Peyer's patch (tissue), 4 donors: ENCODE measurements around the gene CHID1. TPM values are rescaled to one million over a fixed set of nuclear protein-coding genes. Genes with fewer than 3 reads are reported as not detected.

ENCODE experiments used
- DNase-seq, 3 donors: peaks; one replicate each; pipeline ENCODE4 v3.0.0-alpha.2; 2017 to 2019
- H3K27ac ChIP-seq, 4 donors: fragments of 200-600 bp; sonication (generic); one replicate each; pipeline ENCODE4 v1.5.1; 2016 to 2019
- H3K27me3 ChIP-seq, 2 donors: fragments of 200-600 bp; sonication (generic); one replicate each; pipeline ENCODE4 v1.5.1; 2019
- H3K36me3 ChIP-seq, 3 donors: fragments of 200-600 bp; sonication (generic); one replicate each; pipeline ENCODE4 v1.5.1; 2016 to 2019
- H3K4me1 ChIP-seq, 4 donors: fragments of 200-600 bp; sonication (generic); one replicate each; pipeline ENCODE4 v1.5.1; 2016 to 2019
- H3K4me3 ChIP-seq, 4 donors: fragments of 200-600 bp; sonication (generic); 1 replicate in 3 of 4; 2 replicates in 1 of 4; pipeline ENCODE4 v1.5.1; 2016 to 2019; ENCODE audit warnings: mild to moderate bottlenecking in 1 of 4
- H3K9me3 ChIP-seq, 4 donors: fragments of 200-600 bp; sonication (generic); one replicate each; pipeline ENCODE4 v1.5.1; 2016 to 2019; ENCODE audit warnings: mild to moderate bottlenecking in 1 of 4
- CTCF ChIP-seq, 6 experiments: fragments of 450-650 bp in 4 of 6; fragments of 200-600 bp in 2 of 6; sonication (generic) in 1 of 6; IDR thresholded peaks; one replicate each; pipeline ENCODE4 v1.5.1; 2017 to 2019; ENCODE audit warnings: antibody characterized with exemption in 6 of 6, mild to moderate bottlenecking in 3 of 6, moderate library complexity in 1 of 6
- POLR2A ChIP-seq, 2 donors: fragments of 450-650 bp; IDR thresholded peaks; one replicate each; pipeline ENCODE4 v1.5.1; 2017; ENCODE audit warnings: antibody characterized with exemption in 2 of 2, mild to moderate bottlenecking in 2 of 2, moderate library complexity in 2 of 2
- total RNA-seq, 4 donors: library from RNA; depleted of rRNA; stranded (reverse); fragments of >200 nt; gene quantifications; one replicate each; pipeline ENCODE4 v1.1.0, GENCODE V29; 2016

Gene CHID1
- total RNA-seq, 4 donors from 2014 or later = 50.6 to 72.6 (median 57.2) TPM

DNA sequence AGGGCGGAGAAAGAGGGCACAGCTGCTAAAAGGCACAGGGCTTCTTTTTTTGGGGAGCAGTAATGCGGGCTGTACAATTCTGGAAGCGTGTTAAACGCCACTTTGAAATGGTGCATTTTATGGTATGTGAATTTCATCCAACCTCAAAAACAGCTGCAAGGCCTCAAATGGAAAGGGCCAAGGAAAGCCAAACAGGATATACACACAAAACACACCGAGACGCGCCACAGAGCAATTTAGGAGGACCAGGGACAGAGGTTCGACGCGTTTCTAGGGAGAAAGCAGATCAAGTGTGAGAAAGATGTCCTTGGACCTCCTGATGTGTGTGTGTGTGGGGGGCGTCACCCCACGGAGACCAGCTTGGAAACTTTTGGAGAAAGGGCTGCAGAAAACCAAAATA, 36.9 kb downstream of the CHID1 start:
- H3K36me3 ChIP-seq = no peaks in the 10 kb centered on the region
- H3K27me3 ChIP-seq = no peaks in the 10 kb centered on the region
- H3K4me1 ChIP-seq = no peaks in the 10 kb centered on the region
- no peak for TF ChIP-seq POLR2A (IDR thresholded peaks at IDR 0.05)
- TF ChIP-seq CTCF (IDR thresholded peaks at IDR 0.05) = no peak
- H3K9me3 ChIP-seq = no peaks in the 10 kb centered on the region
- H3K27ac ChIP-seq = no peak overlapping the region
- no peak overlapping the region for H3K4me3 ChIP-seq
- no peak for DNase-seq

DNA sequence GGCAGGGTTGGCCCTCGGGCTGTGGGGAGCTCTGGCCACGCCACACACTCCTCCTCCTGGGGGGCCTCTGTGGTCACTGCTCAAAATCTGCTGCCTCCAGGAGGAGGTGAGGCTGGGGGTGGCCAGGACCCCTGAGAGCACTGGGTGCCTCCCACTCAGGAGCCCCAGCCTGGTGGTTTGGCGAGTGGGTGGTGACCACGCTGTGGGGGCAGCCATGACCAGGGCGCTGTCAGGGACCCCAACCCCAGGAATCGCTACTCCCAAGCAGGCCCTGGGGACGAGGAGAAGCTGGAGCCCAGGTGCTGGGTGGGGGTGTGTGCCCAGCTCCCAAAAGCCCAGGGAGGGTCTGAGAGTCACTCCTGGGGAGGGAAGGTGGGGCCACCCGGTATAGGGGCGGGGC, 37.8 kb downstream of the CHID1 start:
- TF ChIP-seq POLR2A (IDR thresholded peaks at IDR 0.05) = no peak
- TF ChIP-seq CTCF (IDR thresholded peaks at IDR 0.05) = no peak
- no peaks in the 10 kb centered on the region for H3K4me1 ChIP-seq
- H3K4me3 ChIP-seq = no peak overlapping the region
- H3K27ac ChIP-seq = no peak overlapping the region
- no peaks in the 10 kb centered on the region for H3K27me3 ChIP-seq
- H3K9me3 ChIP-seq = no peaks in the 10 kb centered on the region
- no peaks in the 10 kb centered on the region for H3K36me3 ChIP-seq
- DNase-seq = no peak

- Histone ChIP-seq H3K27me3 (no peaks in the 10 kb centered on the region), H3K4me1 (no peaks in the 10 kb centered on the region), H3K4me3 (no peak overlapping the region), H3K9me3 (no peaks in the 10 kb centered on the region), H3K36me3 (no peaks in the 10 kb centered on the region), H3K27ac (no peak overlapping the region)
- no peak for TF ChIP-seq POLR2A (IDR thresholded peaks at IDR 0.05)
- TF ChIP-seq CTCF (IDR thresholded peaks at IDR 0.05) = no peak
- DNase-seq = no peak
Observed at GRCh38 chr11:871472-871871, 39.1 kb downstream of the CHID1 start.

DNA sequence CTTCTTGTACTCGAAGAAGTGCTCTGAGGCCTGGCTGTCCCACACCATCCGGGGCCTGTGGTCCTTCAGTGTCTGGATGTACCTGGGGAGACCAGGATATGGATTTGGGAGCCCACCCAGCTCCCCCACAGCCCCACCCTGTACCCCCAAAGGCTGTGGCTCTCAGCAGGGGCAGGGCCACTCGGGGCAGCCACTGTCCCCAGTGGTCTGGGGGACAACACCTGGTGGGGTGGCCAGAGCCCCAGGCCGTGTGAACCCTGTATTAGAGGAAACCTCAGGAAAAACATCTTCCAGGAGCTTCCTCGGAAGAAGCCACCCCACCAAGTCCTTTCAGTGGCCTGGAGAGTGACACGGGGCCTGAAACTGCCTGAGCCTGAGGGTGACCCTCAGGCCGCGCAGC, 40.2 kb downstream of the CHID1 start:
- Histone ChIP-seq H3K27me3 (no peaks in the 10 kb centered on the region), H3K27ac (no peak overlapping the region), H3K36me3 (no peaks in the 10 kb centered on the region), H3K9me3 (no peaks in the 10 kb centered on the region), H3K4me1 (no peaks in the 10 kb centered on the region), H3K4me3 (no peak overlapping the region)
- TF ChIP-seq POLR2A (IDR thresholded peaks at IDR 0.05) (no peak), CTCF (IDR thresholded peaks at IDR 0.05) (no peak)
- no peak for DNase-seq

DNA sequence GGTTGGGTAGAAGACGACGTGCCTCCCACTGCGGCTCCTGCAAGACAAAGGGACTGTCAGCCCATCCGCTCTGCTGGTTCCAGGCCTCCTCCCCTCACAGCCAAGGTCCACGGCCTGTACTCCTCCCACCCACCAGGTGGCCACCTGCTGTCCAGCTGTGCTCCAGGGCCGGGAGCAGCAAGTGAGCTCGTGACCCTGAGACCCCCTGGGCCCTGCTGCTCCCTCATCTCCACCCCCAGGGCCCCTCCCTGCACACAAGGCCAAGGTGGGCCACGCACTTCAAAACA, 40.5 kb downstream of the CHID1 start:
- Histone ChIP-seq H3K27ac (no peak overlapping the region), H3K4me3 (no peak overlapping the region), H3K4me1 (no peaks in the 10 kb centered on the region), H3K27me3 (no peaks in the 10 kb centered on the region), H3K36me3 (no peaks in the 10 kb centered on the region), H3K9me3 (no peaks in the 10 kb centered on the region)
- TF ChIP-seq CTCF (IDR thresholded peaks at IDR 0.05) = no peak
- TF ChIP-seq POLR2A (IDR thresholded peaks at IDR 0.05) = no peak
- no peak for DNase-seq

DNA sequence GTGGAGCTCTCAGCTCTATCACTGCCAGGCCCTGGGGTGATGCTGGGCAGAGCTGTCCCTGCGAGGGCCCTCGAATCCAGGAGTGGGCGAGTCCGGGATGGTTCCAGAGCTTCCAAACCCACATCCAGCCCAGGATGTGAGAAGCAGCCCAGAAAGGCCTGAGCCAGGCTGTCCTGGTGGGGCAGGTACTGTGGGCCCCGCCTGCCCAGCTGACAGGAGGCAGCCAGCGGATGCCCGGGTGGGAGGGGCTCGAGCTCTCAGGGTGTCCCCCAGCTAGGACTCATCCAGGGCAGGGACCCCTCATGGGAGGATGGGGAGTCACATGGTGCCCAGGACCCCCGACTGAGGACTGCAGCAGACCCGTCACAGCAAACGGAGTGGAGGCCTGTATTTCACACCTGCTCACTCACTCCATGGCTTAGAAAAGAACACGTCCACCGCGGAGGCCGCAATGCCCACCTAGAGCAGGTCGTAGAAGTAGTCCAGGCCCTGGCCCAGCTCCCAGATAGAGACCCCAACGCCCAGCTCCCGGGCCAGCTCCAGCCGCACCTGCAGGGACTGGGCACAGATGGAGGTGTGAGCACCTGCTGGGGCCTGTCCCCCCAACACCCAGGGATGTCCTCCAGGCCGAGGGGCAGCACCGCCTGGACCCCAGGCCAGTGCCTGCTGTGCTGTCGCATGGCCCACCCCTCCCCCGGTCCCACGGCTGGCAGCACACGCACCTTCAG, 41.0 kb downstream of the CHID1 start:
- no peak for DNase-seq
- H3K4me3 ChIP-seq = no peak overlapping the region
- no peaks in the 10 kb centered on the region for H3K4me1 ChIP-seq
- H3K36me3 ChIP-seq = no peaks in the 10 kb centered on the region
- no peaks in the 10 kb centered on the region for H3K9me3 ChIP-seq
- no peaks in the 10 kb centered on the region for H3K27me3 ChIP-seq
- no peak for TF ChIP-seq CTCF (IDR thresholded peaks at IDR 0.05)
- no peak for TF ChIP-seq POLR2A (IDR thresholded peaks at IDR 0.05)
- H3K27ac ChIP-seq = no peak overlapping the region
